ENCODE data around the gene SHANK3.
"Not testable (repeated sequence)": the region's sequence is repeated elsewhere in the genome, so short reads cannot be mapped to it uniquely, and the experiment has no call there.

DNA sequence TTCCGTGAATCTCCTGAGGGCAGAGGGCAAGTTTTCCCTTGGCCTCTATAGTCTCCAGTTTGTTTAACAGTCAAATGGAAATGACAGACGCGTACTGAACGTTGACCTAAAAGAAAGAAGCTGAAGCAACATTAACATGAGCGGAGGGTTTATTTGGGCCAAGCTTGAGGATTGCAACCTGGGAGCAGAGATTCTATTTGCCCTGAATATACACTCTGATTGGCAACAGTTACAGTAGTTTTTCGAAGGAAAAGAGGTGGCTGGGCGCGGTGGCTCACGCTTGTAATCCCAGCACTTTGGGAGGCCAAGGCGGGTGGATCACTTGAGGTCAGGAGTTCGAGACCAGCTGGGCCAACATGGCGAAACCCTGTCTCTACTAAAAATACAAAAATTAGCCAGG is 32.3 kb upstream of the SHANK3 start:
- TF ChIP-seq, protein P1, sequence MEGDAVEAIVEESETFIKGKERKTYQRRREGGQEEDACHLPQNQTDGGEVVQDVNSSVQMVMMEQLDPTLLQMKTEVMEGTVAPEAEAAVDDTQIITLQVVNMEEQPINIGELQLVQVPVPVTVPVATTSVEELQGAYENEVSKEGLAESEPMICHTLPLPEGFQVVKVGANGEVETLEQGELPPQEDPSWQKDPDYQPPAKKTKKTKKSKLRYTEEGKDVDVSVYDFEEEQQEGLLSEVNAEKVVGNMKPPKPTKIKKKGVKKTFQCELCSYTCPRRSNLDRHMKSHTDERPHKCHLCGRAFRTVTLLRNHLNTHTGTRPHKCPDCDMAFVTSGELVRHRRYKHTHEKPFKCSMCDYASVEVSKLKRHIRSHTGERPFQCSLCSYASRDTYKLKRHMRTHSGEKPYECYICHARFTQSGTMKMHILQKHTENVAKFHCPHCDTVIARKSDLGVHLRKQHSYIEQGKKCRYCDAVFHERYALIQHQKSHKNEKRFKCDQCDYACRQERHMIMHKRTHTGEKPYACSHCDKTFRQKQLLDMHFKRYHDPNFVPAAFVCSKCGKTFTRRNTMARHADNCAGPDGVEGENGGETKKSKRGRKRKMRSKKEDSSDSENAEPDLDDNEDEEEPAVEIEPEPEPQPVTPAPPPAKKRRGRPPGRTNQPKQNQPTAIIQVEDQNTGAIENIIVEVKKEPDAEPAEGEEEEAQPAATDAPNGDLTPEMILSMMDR (IDR thresholded peaks at IDR 0.05; ENCODE audit: insufficient read depth, low read length, poor library complexity, severe bottlenecking), result not testable (repeated sequence)
- not testable (repeated sequence) for TF ChIP-seq EZH2phosphoT487 (conservative IDR thresholded peaks at IDR 0.05; ENCODE audit: low read length)

Measured in SU-DHL-6 (cell line).